Neutrophil (primary cell): ENCODE data around the gene RTBDN.

ENCODE experiments used
- H3K27ac ChIP-seq: fragments of 200-600 bp; sonication (generic); 2 replicates; pipeline ENCODE4 v1.5.1; 2016; ENCODE audit warnings: mild to moderate bottlenecking, moderate library complexity
- H3K27me3 ChIP-seq: fragments of 200-600 bp; sonication (generic); 2 replicates; pipeline ENCODE4 v1.6.0; 2016; ENCODE audit warnings: mild to moderate bottlenecking
- H3K36me3 ChIP-seq: fragments of 200-600 bp; sonication (generic); 2 replicates; pipeline ENCODE4 v1.5.1; 2017
- H3K4me1 ChIP-seq, 2 experiments: fragments of 200-600 bp in 1 of 2; sonication (generic) in 1 of 2; 1 replicate in 1 of 2; 2 replicates in 1 of 2; pipeline versions ENCODE4 v1.5.1 to v1.6.1; 2013 to 2016; ENCODE audit warnings: low read depth in 1 of 2, low read length in 1 of 2, mild to moderate bottlenecking in 1 of 2, moderate library complexity in 1 of 2; ENCODE audit not compliant: control insufficient read depth in 1 of 2, insufficient read depth in 1 of 2
- H3K4me3 ChIP-seq, 2 experiments: fragments of 200-600 bp in 1 of 2; sonication (generic) in 1 of 2; 1 replicate in 1 of 2; 2 replicates in 1 of 2; pipeline ENCODE4 v1.5.1; 2013 to 2016; ENCODE audit warnings: low read depth in 1 of 2, low read length in 1 of 2, mild to moderate bottlenecking in 1 of 2, moderate library complexity in 1 of 2
- H3K9me3 ChIP-seq: fragments of 200-600 bp; sonication (generic); 2 replicates; pipeline ENCODE4 v1.5.1; 2016
- CTCF ChIP-seq: fragments of 200-600 bp; sonication (generic); IDR thresholded peaks from 2 replicates; pipeline ENCODE4 v1.5.1; 2016; ENCODE audit warnings: antibody characterized with exemption

RTBDN gene

GRCh38 chr19:12867120-12868099 lies 33.0 kb upstream of the RTBDN start:
- H3K36me3 ChIP-seq, result no peaks in the 10 kb centered on the region
- H3K27me3 ChIP-seq, result peaks cover 33% of the 10 kb centered on the region
- H3K27ac ChIP-seq, result no peak overlapping the region
- TF ChIP-seq CTCF, result no peak
- H3K4me3 ChIP-seq, result peak overlapping the region; percentile 5 to 43
- peaks cover 9 to 10% of the 10 kb centered on the region in 2 experiments for H3K4me1 ChIP-seq
- no peaks in the 10 kb centered on the region for H3K9me3 ChIP-seq

- peaks cover 33% of the 10 kb centered on the region for H3K27me3 ChIP-seq
- H3K27ac ChIP-seq, result no peak overlapping the region
- H3K4me1 ChIP-seq, result peaks cover 9 to 10% of the 10 kb centered on the region in 2 experiments
- no peak for TF ChIP-seq CTCF
- H3K4me3 ChIP-seq, result no peak overlapping the region
- H3K36me3 ChIP-seq, result no peaks in the 10 kb centered on the region
- no peaks in the 10 kb centered on the region for H3K9me3 ChIP-seq
Observed at GRCh38 chr19:12866416-12867119, 32.2 kb upstream of the RTBDN start.

GRCh38 chr19:12865746-12866415 lies 31.5 kb upstream of the RTBDN start:
- Histone ChIP-seq H3K4me1 (peaks cover 9 to 10% of the 10 kb centered on the region in 2 experiments), H3K9me3 (no peaks in the 10 kb centered on the region), H3K27me3 (peaks cover 37% of the 10 kb centered on the region), H3K27ac (no peak overlapping the region), H3K36me3 (no peaks in the 10 kb centered on the region), H3K4me3 (no peak overlapping the region)
- no peak for TF ChIP-seq CTCF

GRCh38 chr19:12864721-12865715 lies 30.6 kb upstream of the RTBDN start:
- Histone ChIP-seq H3K36me3 (no peaks in the 10 kb centered on the region), H3K27ac (no peak overlapping the region), H3K27me3 (peaks cover 37% of the 10 kb centered on the region), H3K4me1 (peaks cover 9 to 10% of the 10 kb centered on the region in 2 experiments), H3K9me3 (no peaks in the 10 kb centered on the region), H3K4me3 (no peak overlapping the region)
- no peak for TF ChIP-seq CTCF
